BE2C (cell line): Measurements from ENCODE around the gene MLLT10.

Experiments used
- DNase-seq: peaks from one replicate; pipeline ENCODE4 v3.0.0-alpha.2; 2020
- H3K27me3 ChIP-seq: fragments of 250-450 bp; sonication (Bioruptor Pico); 2 replicates; pipeline ENCODE4 v1.5.1; 2020; ENCODE audit warnings: mild to moderate bottlenecking
- H3K36me3 ChIP-seq: fragments of 250-450 bp; sonication (Bioruptor Pico); 2 replicates; pipeline ENCODE4 v1.5.1; 2020; ENCODE audit warnings: mild to moderate bottlenecking
- H3K4me1 ChIP-seq: fragments of 250-450 bp; sonication (Bioruptor Pico); 2 replicates; pipeline ENCODE4 v1.5.1; 2020
- H3K4me3 ChIP-seq: 2 replicates; pipeline ENCODE4 v1.5.1; 2011; ENCODE audit warnings: low read depth, low read length
- H3K9me3 ChIP-seq: fragments of 250-450 bp; sonication (Bioruptor Pico); 2 replicates; pipeline ENCODE4 v1.5.1; 2020
- CTCF ChIP-seq: IDR thresholded peaks from 2 replicates; pipeline ENCODE4 v1.5.1; 2012; ENCODE audit warnings: mild to moderate bottlenecking, low read depth, low read length

The MLLT10 gene

GRCh38 chr10:21747809-21748208, 213.8 kb downstream of the MLLT10 start:
- H3K36me3 ChIP-seq = peaks cover 16% of the 10 kb centered on the region
- H3K4me3 ChIP-seq = no peak overlapping the region
- H3K4me1 ChIP-seq = 0 out of 2 replicates have a peak, but pooled peaks cover 2% of the 10 kb centered on the region
- H3K27me3 ChIP-seq = no peaks in the 10 kb centered on the region
- no peak for TF ChIP-seq CTCF
- H3K9me3 ChIP-seq = no peaks in the 10 kb centered on the region
- no peak for DNase-seq

- Histone ChIP-seq H3K4me1 (0 out of 2 replicates have a peak, but pooled peaks cover 2% of the 10 kb centered on the region), H3K9me3 (no peaks in the 10 kb centered on the region), H3K27me3 (no peaks in the 10 kb centered on the region), H3K36me3 (peaks cover 3% of the 10 kb centered on the region), H3K4me3 (no peak overlapping the region)
- no peak for DNase-seq
- TF ChIP-seq CTCF = no peak
Observed at GRCh38 chr10:21749788-21750187, 215.8 kb downstream of the MLLT10 start.

- Histone ChIP-seq H3K27me3 (no peaks in the 10 kb centered on the region), H3K4me1 (0 out of 2 replicates have a peak, but pooled peaks cover 2% of the 10 kb centered on the region), H3K4me3 (no peak overlapping the region), H3K36me3 (no peaks in the 10 kb centered on the region; the same call in 1 of the 2 replicates), H3K9me3 (no peaks in the 10 kb centered on the region)
- no peak for TF ChIP-seq CTCF
- DNase-seq = no peak
Observed at GRCh38 chr10:21750424-21750823, 216.4 kb downstream of the MLLT10 start.

- DNase-seq = no peak
- Histone ChIP-seq H3K9me3 (no peaks in the 10 kb centered on the region), H3K4me1 (0 out of 2 replicates have a peak, but pooled peaks cover 2% of the 10 kb centered on the region), H3K36me3 (no peaks in the 10 kb centered on the region; the same call in 1 of the 2 replicates), H3K27me3 (no peaks in the 10 kb centered on the region), H3K4me3 (no peak overlapping the region)
- no peak for TF ChIP-seq CTCF
Observed at GRCh38 chr10:21751341-21752310, 217.6 kb downstream of the MLLT10 start.

- H3K9me3 ChIP-seq = no peaks in the 10 kb centered on the region
- no peaks in the 10 kb centered on the region; the same call in none of the 2 replicates for H3K36me3 ChIP-seq
- no peak overlapping the region for H3K4me3 ChIP-seq
- no peak for DNase-seq
- 0 out of 2 replicates have a peak, but pooled peaks cover 2% of the 10 kb centered on the region for H3K4me1 ChIP-seq
- no peak for TF ChIP-seq CTCF
- H3K27me3 ChIP-seq = no peaks in the 10 kb centered on the region
Observed at GRCh38 chr10:21753497-21754270, 219.7 kb downstream of the MLLT10 start.
